HEK293 (cell line): Measurements from ENCODE around the gene FERMT3.

Source experiments
- HOXD13 ChIP-seq: sonication (generic); formaldehyde crosslinking; IDR thresholded peaks from 2 replicates; pipeline ENCODE4 v1.8.0; 2022; ENCODE audit warnings: missing genetic modification reagents, borderline replicate concordance
- REPIN1 ChIP-seq: fragments of 450-650 bp; formaldehyde crosslinking; IDR thresholded peaks from 2 replicates; pipeline ENCODE4 v1.5.1; 2017; ENCODE audit warnings: missing biosample characterization, missing genetic modification characterization, low read depth
- WT1 ChIP-seq: fragments of 450-650 bp; formaldehyde crosslinking; IDR thresholded peaks from 2 replicates; pipeline ENCODE4 v1.5.1; 2016; ENCODE audit warnings: missing biosample characterization, missing genetic modification characterization
- ZBTB20 ChIP-seq: fragments of 450-650 bp; formaldehyde crosslinking; IDR thresholded peaks from 2 replicates; pipeline ENCODE4 v1.5.1; 2016; ENCODE audit warnings: missing biosample characterization, missing genetic modification characterization
- ZFHX2 ChIP-seq: fragments of 450-650 bp; formaldehyde crosslinking; conservative IDR thresholded peaks from 2 replicates; pipeline ENCODE4 v1.5.1; 2016; ENCODE audit warnings: missing biosample characterization, missing genetic modification characterization
- ZFP3 ChIP-seq: fragments of 450-650 bp; formaldehyde crosslinking; IDR thresholded peaks from 2 replicates; pipeline ENCODE4 v1.5.1; 2016; ENCODE audit warnings: low read depth, missing biosample characterization, missing genetic modification characterization
- ZNF10 ChIP-seq: fragments of 450-650 bp; formaldehyde crosslinking; IDR thresholded peaks from 2 replicates; pipeline ENCODE4 v1.5.1; 2017; ENCODE audit warnings: missing biosample characterization, missing genetic modification characterization
- ZNF121 ChIP-seq: fragments of 450-650 bp; formaldehyde crosslinking; IDR thresholded peaks from 2 replicates; pipeline ENCODE4 v1.5.1; 2016; ENCODE audit warnings: missing biosample characterization, missing genetic modification characterization
- ZNF19 ChIP-seq: fragments of 450-650 bp; formaldehyde crosslinking; IDR thresholded peaks from 2 replicates; pipeline ENCODE4; 2016; ENCODE audit warnings: missing biosample characterization, missing genetic modification characterization, low read depth
- ZNF202 ChIP-seq: fragments of 450-650 bp; formaldehyde crosslinking; IDR thresholded peaks from 2 replicates; pipeline ENCODE4 v1.5.1; 2016; ENCODE audit warnings: missing biosample characterization, missing genetic modification characterization, borderline replicate concordance
- ZNF221 ChIP-seq: fragments of 450-650 bp; formaldehyde crosslinking; IDR thresholded peaks from 2 replicates; pipeline ENCODE4 v1.5.1; 2017; ENCODE audit warnings: missing biosample characterization, missing genetic modification characterization, borderline replicate concordance
- ZNF280C ChIP-seq: fragments of 450-650 bp; formaldehyde crosslinking; IDR thresholded peaks from 2 replicates; pipeline ENCODE4 v1.5.1; 2016; ENCODE audit warnings: missing biosample characterization, missing genetic modification characterization
- ZNF350 ChIP-seq: fragments of 450-650 bp; formaldehyde crosslinking; IDR thresholded peaks from 2 replicates; pipeline ENCODE4 v1.5.0; 2017; ENCODE audit warnings: missing biosample characterization, mild to moderate bottlenecking, missing genetic modification characterization
- ZNF394 ChIP-seq: fragments of 450-650 bp; formaldehyde crosslinking; IDR thresholded peaks from 2 replicates; pipeline ENCODE4 v1.5.1; 2016; ENCODE audit warnings: missing biosample characterization, missing genetic modification characterization, mild to moderate bottlenecking, moderate library complexity, borderline replicate concordance
- ZNF501 ChIP-seq: fragments of 450-650 bp; formaldehyde crosslinking; IDR thresholded peaks from 2 replicates; pipeline ENCODE4 v1.5.1; 2016; ENCODE audit warnings: missing biosample characterization, missing genetic modification characterization
- ZNF555 ChIP-seq: fragments of 450-650 bp; formaldehyde crosslinking; conservative IDR thresholded peaks from 2 replicates; pipeline ENCODE4 v1.5.1; 2017; ENCODE audit warnings: missing biosample characterization, mild to moderate bottlenecking, missing genetic modification characterization, inconsistent platforms
- ZNF626 ChIP-seq: fragments of 450-650 bp; sonication (Bioruptor Pico); formaldehyde crosslinking; IDR thresholded peaks from 2 replicates; pipeline ENCODE4 v1.5.1; 2018; ENCODE audit warnings: missing biosample characterization, missing genetic modification characterization, inconsistent platforms
- TF ChIP-seq, protein P1 (sequence below): fragments of 450-650 bp; formaldehyde crosslinking; IDR thresholded peaks from 2 replicates; pipeline ENCODE4 v1.5.1; 2016; ENCODE audit warnings: missing biosample characterization, missing genetic modification characterization
- TF ChIP-seq, protein P2 (sequence below): fragments of 450-650 bp; IDR thresholded peaks from 2 replicates; pipeline ENCODE4 v1.5.1; 2018; ENCODE audit warnings: missing biosample characterization, missing genetic modification characterization
- TF ChIP-seq, protein P3 (sequence below): fragments of 450-650 bp; formaldehyde crosslinking; IDR thresholded peaks from 2 replicates; pipeline ENCODE4 v1.5.1; 2016; ENCODE audit warnings: missing biosample characterization, missing genetic modification characterization

The FERMT3 gene

DNA sequence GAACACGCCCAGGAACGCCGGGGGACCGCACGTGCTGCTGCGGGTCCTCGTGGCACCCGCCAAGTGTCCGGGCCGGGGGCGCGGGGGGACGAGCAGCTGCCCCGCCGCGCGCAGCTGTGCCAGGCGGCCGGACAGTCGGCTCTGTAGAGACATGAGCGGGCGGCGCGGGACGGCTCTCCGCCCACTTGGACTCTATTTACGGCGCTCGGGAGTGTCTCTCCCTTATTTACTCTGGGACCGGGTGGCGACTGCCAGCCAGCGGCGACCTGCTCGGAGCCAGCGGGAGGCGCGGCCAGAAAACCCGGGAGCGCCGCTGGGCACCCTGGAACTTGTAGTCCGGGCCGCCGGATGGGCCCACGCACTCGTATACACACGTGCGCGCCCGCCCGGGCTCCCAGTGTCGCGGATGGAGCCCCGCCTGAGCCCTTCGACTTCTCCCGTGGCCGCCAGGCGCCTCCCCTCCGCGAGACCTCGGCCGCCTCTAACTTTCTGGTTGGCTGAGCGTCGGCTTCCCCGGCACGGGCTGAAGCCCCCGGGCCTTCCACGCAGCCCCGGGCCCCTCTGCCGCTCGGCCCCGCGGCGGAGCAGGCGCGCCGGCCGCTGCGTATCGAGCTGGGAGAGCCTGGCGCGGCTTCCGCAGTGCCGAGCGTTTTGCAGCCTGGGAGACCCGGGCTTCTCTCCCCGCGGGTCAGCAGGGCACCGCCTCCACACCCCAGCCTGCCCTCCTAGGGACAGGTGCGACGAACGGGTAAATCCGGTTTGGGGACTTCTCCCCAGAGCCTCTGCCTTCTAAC is 40.5 kb upstream of the FERMT3 start, which contains the start of gene MACROD1 (continued):
- TF ChIP-seq, protein P1, sequence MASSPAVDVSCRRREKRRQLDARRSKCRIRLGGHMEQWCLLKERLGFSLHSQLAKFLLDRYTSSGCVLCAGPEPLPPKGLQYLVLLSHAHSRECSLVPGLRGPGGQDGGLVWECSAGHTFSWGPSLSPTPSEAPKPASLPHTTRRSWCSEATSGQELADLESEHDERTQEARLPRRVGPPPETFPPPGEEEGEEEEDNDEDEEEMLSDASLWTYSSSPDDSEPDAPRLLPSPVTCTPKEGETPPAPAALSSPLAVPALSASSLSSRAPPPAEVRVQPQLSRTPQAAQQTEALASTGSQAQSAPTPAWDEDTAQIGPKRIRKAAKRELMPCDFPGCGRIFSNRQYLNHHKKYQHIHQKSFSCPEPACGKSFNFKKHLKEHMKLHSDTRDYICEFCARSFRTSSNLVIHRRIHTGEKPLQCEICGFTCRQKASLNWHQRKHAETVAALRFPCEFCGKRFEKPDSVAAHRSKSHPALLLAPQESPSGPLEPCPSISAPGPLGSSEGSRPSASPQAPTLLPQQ (tag by site-specific recombination) = peak; percentile 99
- TF ChIP-seq ZFHX2 (tag by site-specific recombination) = peak; percentile 58
- no peak for TF ChIP-seq REPIN1 (tag by site-specific recombination)
- TF ChIP-seq ZBTB20 (tag by site-specific recombination) = peak; percentile 96
- TF ChIP-seq ZNF10 (tag by site-specific recombination) = no peak
- TF ChIP-seq ZFP3 (tag by site-specific recombination) = peak; percentile 100
- TF ChIP-seq ZNF555 (tag by site-specific recombination) = no peak
- TF ChIP-seq ZNF121 (tag by site-specific recombination) = no peak
- TF ChIP-seq, protein P2, sequence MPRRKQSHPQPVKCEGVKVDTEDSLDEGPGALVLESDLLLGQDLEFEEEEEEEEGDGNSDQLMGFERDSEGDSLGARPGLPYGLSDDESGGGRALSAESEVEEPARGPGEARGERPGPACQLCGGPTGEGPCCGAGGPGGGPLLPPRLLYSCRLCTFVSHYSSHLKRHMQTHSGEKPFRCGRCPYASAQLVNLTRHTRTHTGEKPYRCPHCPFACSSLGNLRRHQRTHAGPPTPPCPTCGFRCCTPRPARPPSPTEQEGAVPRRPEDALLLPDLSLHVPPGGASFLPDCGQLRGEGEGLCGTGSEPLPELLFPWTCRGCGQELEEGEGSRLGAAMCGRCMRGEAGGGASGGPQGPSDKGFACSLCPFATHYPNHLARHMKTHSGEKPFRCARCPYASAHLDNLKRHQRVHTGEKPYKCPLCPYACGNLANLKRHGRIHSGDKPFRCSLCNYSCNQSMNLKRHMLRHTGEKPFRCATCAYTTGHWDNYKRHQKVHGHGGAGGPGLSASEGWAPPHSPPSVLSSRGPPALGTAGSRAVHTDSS (tag by site-specific recombination) = no peak
- TF ChIP-seq ZNF626 (tag by site-specific recombination) = no peak
- TF ChIP-seq WT1 = peak; percentile 46
- no peak for TF ChIP-seq ZNF19 (tag by site-specific recombination)
- TF ChIP-seq HOXD13 (CRISPR knock-in tag) = no peak
- TF ChIP-seq, protein P3, sequence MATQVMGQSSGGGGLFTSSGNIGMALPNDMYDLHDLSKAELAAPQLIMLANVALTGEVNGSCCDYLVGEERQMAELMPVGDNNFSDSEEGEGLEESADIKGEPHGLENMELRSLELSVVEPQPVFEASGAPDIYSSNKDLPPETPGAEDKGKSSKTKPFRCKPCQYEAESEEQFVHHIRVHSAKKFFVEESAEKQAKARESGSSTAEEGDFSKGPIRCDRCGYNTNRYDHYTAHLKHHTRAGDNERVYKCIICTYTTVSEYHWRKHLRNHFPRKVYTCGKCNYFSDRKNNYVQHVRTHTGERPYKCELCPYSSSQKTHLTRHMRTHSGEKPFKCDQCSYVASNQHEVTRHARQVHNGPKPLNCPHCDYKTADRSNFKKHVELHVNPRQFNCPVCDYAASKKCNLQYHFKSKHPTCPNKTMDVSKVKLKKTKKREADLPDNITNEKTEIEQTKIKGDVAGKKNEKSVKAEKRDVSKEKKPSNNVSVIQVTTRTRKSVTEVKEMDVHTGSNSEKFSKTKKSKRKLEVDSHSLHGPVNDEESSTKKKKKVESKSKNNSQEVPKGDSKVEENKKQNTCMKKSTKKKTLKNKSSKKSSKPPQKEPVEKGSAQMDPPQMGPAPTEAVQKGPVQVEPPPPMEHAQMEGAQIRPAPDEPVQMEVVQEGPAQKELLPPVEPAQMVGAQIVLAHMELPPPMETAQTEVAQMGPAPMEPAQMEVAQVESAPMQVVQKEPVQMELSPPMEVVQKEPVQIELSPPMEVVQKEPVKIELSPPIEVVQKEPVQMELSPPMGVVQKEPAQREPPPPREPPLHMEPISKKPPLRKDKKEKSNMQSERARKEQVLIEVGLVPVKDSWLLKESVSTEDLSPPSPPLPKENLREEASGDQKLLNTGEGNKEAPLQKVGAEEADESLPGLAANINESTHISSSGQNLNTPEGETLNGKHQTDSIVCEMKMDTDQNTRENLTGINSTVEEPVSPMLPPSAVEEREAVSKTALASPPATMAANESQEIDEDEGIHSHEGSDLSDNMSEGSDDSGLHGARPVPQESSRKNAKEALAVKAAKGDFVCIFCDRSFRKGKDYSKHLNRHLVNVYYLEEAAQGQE (tag by site-specific recombination) = no peak
- TF ChIP-seq ZNF394 (tag by site-specific recombination) = no peak
- TF ChIP-seq ZNF350 (tag by site-specific recombination) = no peak
- no peak for TF ChIP-seq ZNF501
- no peak for TF ChIP-seq ZNF202 (tag by site-specific recombination)
- no peak for TF ChIP-seq ZNF280C (tag by site-specific recombination)
- no peak for TF ChIP-seq ZNF221
